ENCODE measurements around the gene ZSWIM5.

DNA sequence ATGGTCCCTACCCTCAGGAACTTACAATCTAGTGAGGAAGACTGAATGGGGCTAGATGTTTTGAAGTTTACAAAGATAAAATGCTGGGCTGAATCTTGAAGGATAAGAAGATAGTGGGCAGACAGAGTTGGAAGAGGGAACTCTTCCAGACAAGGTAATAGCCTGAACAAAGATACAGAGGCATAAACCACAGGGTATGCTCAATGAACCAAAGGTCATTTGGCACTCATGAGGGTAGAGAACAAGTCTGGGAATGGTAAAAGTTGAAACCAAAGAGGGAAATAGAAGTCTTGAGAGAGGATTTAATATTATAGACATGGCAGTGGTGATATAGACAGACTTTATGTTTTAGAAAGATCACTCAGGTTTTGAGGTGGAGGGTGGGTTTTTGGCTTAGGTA lies 48.1 kb upstream of the ZSWIM5 start:
- no peak for TF ChIP-seq EZH2 (IDR thresholded peaks at IDR 0.05; ENCODE audit: low read length)
- TF ChIP-seq, protein P1, sequence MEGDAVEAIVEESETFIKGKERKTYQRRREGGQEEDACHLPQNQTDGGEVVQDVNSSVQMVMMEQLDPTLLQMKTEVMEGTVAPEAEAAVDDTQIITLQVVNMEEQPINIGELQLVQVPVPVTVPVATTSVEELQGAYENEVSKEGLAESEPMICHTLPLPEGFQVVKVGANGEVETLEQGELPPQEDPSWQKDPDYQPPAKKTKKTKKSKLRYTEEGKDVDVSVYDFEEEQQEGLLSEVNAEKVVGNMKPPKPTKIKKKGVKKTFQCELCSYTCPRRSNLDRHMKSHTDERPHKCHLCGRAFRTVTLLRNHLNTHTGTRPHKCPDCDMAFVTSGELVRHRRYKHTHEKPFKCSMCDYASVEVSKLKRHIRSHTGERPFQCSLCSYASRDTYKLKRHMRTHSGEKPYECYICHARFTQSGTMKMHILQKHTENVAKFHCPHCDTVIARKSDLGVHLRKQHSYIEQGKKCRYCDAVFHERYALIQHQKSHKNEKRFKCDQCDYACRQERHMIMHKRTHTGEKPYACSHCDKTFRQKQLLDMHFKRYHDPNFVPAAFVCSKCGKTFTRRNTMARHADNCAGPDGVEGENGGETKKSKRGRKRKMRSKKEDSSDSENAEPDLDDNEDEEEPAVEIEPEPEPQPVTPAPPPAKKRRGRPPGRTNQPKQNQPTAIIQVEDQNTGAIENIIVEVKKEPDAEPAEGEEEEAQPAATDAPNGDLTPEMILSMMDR (optimal IDR thresholded peaks at IDR 0.05 in 1 of 3, IDR thresholded peaks at IDR 0.05 in 1 of 3, conservative IDR thresholded peaks at IDR 0.05 in 1 of 3; ENCODE audit: extremely low read depth in 1 of 3, insufficient read depth in 2 of 3, low read length in 3 of 3): no peak

Data from keratinocyte (primary cell).